Astrocyte (in vitro differentiated cells and primary cell): ENCODE results near the gene ACTC1. TPM values are rescaled to one million over a fixed set of nuclear protein-coding genes. Genes with fewer than 3 reads are reported as not detected.

Experiments used
- DNase-seq: peaks from one replicate; pipeline ENCODE4 v3.0.0-alpha.2; 2010; ENCODE audit warnings: low read depth
- FAIRE-seq: peaks from 2 replicates; lab custom pipeline; 2011; peaks lifted over from hg19 to GRCh38; lab: Jason Lieb, UNC
- H2AFZ ChIP-seq: 2 replicates; pipeline ENCODE4 v1.6.0; 2012; ENCODE audit warnings: low read depth, low read length, inconsistent platforms
- H3K27ac ChIP-seq: 2 replicates; pipeline ENCODE4 v1.5.1; 2011; ENCODE audit warnings: low read depth, low read length, inconsistent platforms
- H3K27me3 ChIP-seq: 2 replicates; pipeline ENCODE4 v1.6.0; 2011; ENCODE audit warnings: low read length, inconsistent platforms; ENCODE audit not compliant: insufficient read depth
- H3K36me3 ChIP-seq: 2 replicates; pipeline ENCODE4 v1.5.1; 2011; ENCODE audit warnings: low read length, inconsistent platforms; ENCODE audit not compliant: insufficient read depth
- H3K4me1 ChIP-seq: 2 replicates; pipeline ENCODE4 v1.5.1; 2011; ENCODE audit warnings: low read length, inconsistent platforms; ENCODE audit not compliant: insufficient read depth
- H3K4me2 ChIP-seq: 2 replicates; pipeline ENCODE4 v1.6.0; 2012; ENCODE audit warnings: low read length, inconsistent platforms
- H3K4me3 ChIP-seq: 2 replicates; pipeline ENCODE4 v1.5.1; 2011; ENCODE audit warnings: low read depth, mild to moderate bottlenecking, low read length, inconsistent platforms; ENCODE audit not compliant: insufficient read depth
- H3K79me2 ChIP-seq: 2 replicates; pipeline ENCODE4 v1.6.0; 2012; ENCODE audit warnings: mild to moderate bottlenecking, low read length, inconsistent platforms; ENCODE audit not compliant: insufficient read depth
- H3K9ac ChIP-seq: 2 replicates; pipeline ENCODE4 v1.6.0; 2012; ENCODE audit warnings: mild to moderate bottlenecking, low read length, inconsistent platforms
- H3K9me3 ChIP-seq: 2 replicates; pipeline ENCODE4 v1.5.1; 2012; ENCODE audit warnings: low read depth, mild to moderate bottlenecking, low read length, inconsistent platforms; ENCODE audit not compliant: insufficient read depth
- H4K20me1 ChIP-seq: 2 replicates; pipeline ENCODE4 v1.6.0; 2012; ENCODE audit warnings: low read length, inconsistent platforms; ENCODE audit not compliant: insufficient read depth
- H3K27ac Mint-ChIP-seq: one replicate; pipeline ENCODE4 v1.8.0; 2021; ENCODE audit warnings: mild to moderate bottlenecking, mixed read lengths; ENCODE audit not compliant: unreplicated experiment
- H3K27me3 Mint-ChIP-seq: one replicate; pipeline ENCODE4 v1.8.0; 2021; ENCODE audit warnings: low read depth, mixed read lengths; ENCODE audit not compliant: unreplicated experiment
- H3K36me3 Mint-ChIP-seq: one replicate; pipeline ENCODE4 v1.8.0; 2021; ENCODE audit warnings: low read depth, mixed read lengths; ENCODE audit not compliant: unreplicated experiment
- H3K4me1 Mint-ChIP-seq: one replicate; pipeline ENCODE4 v1.8.0; 2021; ENCODE audit warnings: low read depth, mixed read lengths; ENCODE audit not compliant: unreplicated experiment
- H3K4me3 Mint-ChIP-seq: one replicate; pipeline ENCODE4 v1.8.0; 2021; ENCODE audit warnings: mild to moderate bottlenecking, moderate library complexity, mixed read lengths; ENCODE audit not compliant: unreplicated experiment
- H3K9me3 Mint-ChIP-seq: one replicate; pipeline ENCODE4 v1.8.0; 2021; ENCODE audit warnings: mild to moderate bottlenecking, mixed read lengths; ENCODE audit not compliant: unreplicated experiment
- CTCF ChIP-seq: IDR thresholded peaks from 2 replicates; pipeline ENCODE4 v1.5.1; 2011; ENCODE audit warnings: low read depth, mild to moderate bottlenecking, inconsistent platforms, low read length, moderate library complexity; ENCODE audit not compliant: insufficient read depth
- EZH2 ChIP-seq: IDR thresholded peaks from 2 replicates; pipeline ENCODE4 v1.6.1; 2012; ENCODE audit warnings: mild to moderate bottlenecking, low read length, inconsistent platforms; ENCODE audit not compliant: insufficient read depth
- total RNA-seq: library from RNA; stranded (reverse); gene quantifications from 2 replicates; pipeline ENCODE4 v1.2.1, GENCODE V29; 2021

The ACTC1 gene
- total RNA-seq, 1 donor from 2014 or later = 942 TPM

DNA sequence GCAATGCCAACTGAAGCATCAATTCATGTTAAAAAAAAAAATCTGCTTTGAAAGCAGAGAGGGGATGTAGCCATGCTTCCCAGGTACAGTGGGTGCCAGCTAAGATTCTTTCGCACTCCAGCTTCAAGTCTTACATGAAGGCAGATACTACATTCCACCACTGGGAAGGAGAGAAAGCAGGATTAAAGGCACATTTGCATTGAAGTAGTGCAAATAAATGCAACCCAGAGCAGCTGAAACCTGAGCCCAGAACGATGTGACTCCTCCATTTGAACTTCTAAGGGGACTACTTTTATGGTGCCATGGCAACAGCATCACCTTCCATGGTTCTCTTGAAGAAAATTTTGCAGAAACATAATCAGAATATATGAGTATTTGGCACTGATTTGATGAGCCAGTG lies 21.4 kb downstream of the ACTC1 start:
- no peak overlapping the region for H3K4me3 Mint-ChIP-seq
- H3K27me3 ChIP-seq = peaks cover 7% of the 10 kb centered on the region
- DNase-seq (no peak), FAIRE-seq (no peak)
- no peaks in the 10 kb centered on the region for H3K4me1 Mint-ChIP-seq
- H3K36me3 Mint-ChIP-seq = no peaks in the 10 kb centered on the region
- H3K4me3 ChIP-seq = no peak overlapping the region
- H3K36me3 ChIP-seq = no peaks in the 10 kb centered on the region
- no peaks in the 10 kb centered on the region for H3K79me2 ChIP-seq
- H3K9me3 Mint-ChIP-seq = no peaks in the 10 kb centered on the region
- no peak overlapping the region for H3K4me2 ChIP-seq
- no peak overlapping the region for H3K9ac ChIP-seq
- H4K20me1 ChIP-seq = no peaks in the 10 kb centered on the region
- H3K4me1 ChIP-seq = no peaks in the 10 kb centered on the region
- TF ChIP-seq EZH2 (no peak), CTCF (no peak)
- H3K27ac ChIP-seq = no peak overlapping the region
- no peak overlapping the region for H2AFZ ChIP-seq
- H3K9me3 ChIP-seq = no peaks in the 10 kb centered on the region
- H3K27ac Mint-ChIP-seq = no peak overlapping the region
- peaks cover 12% of the 10 kb centered on the region for H3K27me3 Mint-ChIP-seq

DNA sequence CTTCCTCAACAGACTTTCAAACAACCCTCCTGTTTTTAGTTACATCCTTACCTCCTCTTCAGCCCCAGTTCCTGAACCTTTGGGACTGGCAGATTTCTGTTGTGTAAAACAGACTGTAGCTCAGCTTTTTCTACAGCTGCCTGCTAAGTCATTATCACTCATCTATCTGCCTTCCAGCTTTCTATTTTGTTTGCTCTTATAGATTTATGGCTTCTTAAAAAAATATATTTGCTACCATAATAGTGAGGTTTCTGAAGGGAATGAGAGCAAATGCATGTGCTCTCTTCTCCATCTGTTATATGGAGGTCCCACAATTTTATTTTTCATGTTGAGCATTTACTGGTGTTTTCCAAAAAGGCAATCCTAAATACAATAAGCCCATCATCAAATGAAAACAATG lies 22.3 kb downstream of the ACTC1 start:
- H3K9me3 Mint-ChIP-seq = no peaks in the 10 kb centered on the region
- Histone ChIP-seq H4K20me1 (no peaks in the 10 kb centered on the region), H3K9me3 (no peaks in the 10 kb centered on the region), H3K4me3 (no peak overlapping the region), H3K79me2 (no peaks in the 10 kb centered on the region), H3K27me3 (peaks cover 9% of the 10 kb centered on the region), H3K27ac (no peak overlapping the region), H2AFZ (no peak overlapping the region), H3K36me3 (no peaks in the 10 kb centered on the region), H3K4me1 (no peaks in the 10 kb centered on the region), H3K4me2 (no peak overlapping the region), H3K9ac (no peak overlapping the region)
- H3K36me3 Mint-ChIP-seq = no peaks in the 10 kb centered on the region
- FAIRE-seq (no peak), DNase-seq (no peak)
- H3K27ac Mint-ChIP-seq = no peak overlapping the region
- H3K4me3 Mint-ChIP-seq = no peak overlapping the region
- no peak for TF ChIP-seq EZH2
- TF ChIP-seq CTCF = no peak
- H3K4me1 Mint-ChIP-seq = peaks cover 5% of the 10 kb centered on the region
- H3K27me3 Mint-ChIP-seq = peaks cover 12% of the 10 kb centered on the region

GRCh38 chr15:34772312-34772711 lies 23.0 kb downstream of the ACTC1 start:
- H3K79me2 ChIP-seq = no peaks in the 10 kb centered on the region
- no peak overlapping the region for H3K4me2 ChIP-seq
- peaks cover 9% of the 10 kb centered on the region for H3K27me3 ChIP-seq
- Mint-ChIP-seq H3K27me3 (peaks cover 12% of the 10 kb centered on the region), H3K36me3 (no peaks in the 10 kb centered on the region), H3K27ac (no peak overlapping the region), H3K4me1 (peaks cover 5% of the 10 kb centered on the region), H3K4me3 (no peak overlapping the region), H3K9me3 (no peaks in the 10 kb centered on the region)
- H3K4me3 ChIP-seq = no peak overlapping the region
- FAIRE-seq (no peak), DNase-seq (no peak)
- no peaks in the 10 kb centered on the region for H3K9me3 ChIP-seq
- no peak overlapping the region for H3K27ac ChIP-seq
- TF ChIP-seq CTCF = no peak
- TF ChIP-seq EZH2 = no peak
- no peak overlapping the region for H3K9ac ChIP-seq
- H3K36me3 ChIP-seq = no peaks in the 10 kb centered on the region
- no peak overlapping the region for H2AFZ ChIP-seq
- H3K4me1 ChIP-seq = no peaks in the 10 kb centered on the region
- H4K20me1 ChIP-seq = no peaks in the 10 kb centered on the region
